ENCODE measurements around the gene STMN1. TPM values are rescaled to one million over a fixed set of nuclear protein-coding genes. Genes with fewer than 3 reads are reported as not detected.
A peak's percentile ranks its signal among the peaks of the same experiment; 100 is the strongest.

STMN1 gene
- total RNA-seq, 2 donors from 2014 or later: 79.1 to 149 TPM

GRCh38 chr1:25896266-25896665 is 10.0 kb downstream of the STMN1 start:
- no peak overlapping the region for H3K4me3 ChIP-seq
- intact Hi-C loops (cut with DNase I): no loop called here
- H3K27ac ChIP-seq: no peak overlapping the region
- no peak for TF ChIP-seq CTCF (IDR thresholded peaks at IDR 0.05)
- no peaks in the 10 kb centered on the region for H3K36me3 ChIP-seq
- H3K9ac ChIP-seq (ENCODE audit: low read depth in 2 of 2, low read length in 2 of 2): no peak overlapping the region
- no peak for DNase-seq
- no peaks in the 10 kb centered on the region for H3K9me3 ChIP-seq
- no peaks in the 10 kb centered on the region for H3K4me1 ChIP-seq
- H3K27me3 ChIP-seq: no peaks in the 10 kb centered on the region

GRCh38 chr1:25895365-25895990 is 10.7 kb downstream of the STMN1 start:
- Histone ChIP-seq H3K4me1 (no peaks in the 10 kb centered on the region), H3K9me3 (no peaks in the 10 kb centered on the region), H3K4me3 (no peak overlapping the region), H3K36me3 (no peaks in the 10 kb centered on the region), H3K27ac (no peak overlapping the region), H3K27me3 (no peaks in the 10 kb centered on the region), H3K9ac (ENCODE audit: low read depth in 2 of 2, low read length in 2 of 2) (no peak overlapping the region)
- peak; percentile 97 for TF ChIP-seq CTCF (IDR thresholded peaks at IDR 0.05)
- DNase-seq: peak; percentile 90
- intact Hi-C loops (cut with DNase I): loop anchor here (1.0 kb wide), 1 partner anchor 104 kb away; no protein-coding TSS in a partner anchor

GRCh38 chr1:25893116-25893515 is 13.1 kb downstream of the STMN1 start:
- no peak for DNase-seq
- no peaks in the 10 kb centered on the region for H3K27me3 ChIP-seq
- peak overlapping the region; percentile 14 for H3K27ac ChIP-seq
- no peak overlapping the region for H3K4me3 ChIP-seq
- H3K9ac ChIP-seq (ENCODE audit: low read depth in 2 of 2, low read length in 2 of 2): no peak overlapping the region
- H3K36me3 ChIP-seq: no peaks in the 10 kb centered on the region
- H3K4me1 ChIP-seq: peaks cover 5% of the 10 kb centered on the region
- H3K9me3 ChIP-seq: no peaks in the 10 kb centered on the region
- intact Hi-C loops (cut with DNase I): no loop called here
- TF ChIP-seq CTCF (IDR thresholded peaks at IDR 0.05): no peak

- no peaks in the 10 kb centered on the region for H3K9me3 ChIP-seq
- intact Hi-C loops (cut with DNase I): no loop called here
- no peak overlapping the region for H3K4me3 ChIP-seq
- H3K9ac ChIP-seq (ENCODE audit: low read depth in 2 of 2, low read length in 2 of 2): no peak overlapping the region
- no peaks in the 10 kb centered on the region for H3K27me3 ChIP-seq
- no peak for DNase-seq
- H3K4me1 ChIP-seq: peaks cover 5% of the 10 kb centered on the region
- TF ChIP-seq CTCF (IDR thresholded peaks at IDR 0.05): no peak
- no peaks in the 10 kb centered on the region for H3K36me3 ChIP-seq
- peak overlapping the region; percentile 33 for H3K27ac ChIP-seq
Measured at GRCh38 chr1:25891606-25892005, 14.6 kb downstream of the STMN1 start.

GRCh38 chr1:25890239-25891034 is 15.8 kb downstream of the STMN1 start:
- no peak for TF ChIP-seq CTCF (IDR thresholded peaks at IDR 0.05)
- H3K4me3 ChIP-seq: no peak overlapping the region
- peak overlapping the region in 1 of 2 donors; percentile 38 for H3K9ac ChIP-seq (ENCODE audit: low read depth in 2 of 2, low read length in 2 of 2)
- peaks cover 5% of the 10 kb centered on the region for H3K4me1 ChIP-seq
- peak; percentile 72 for DNase-seq
- no peaks in the 10 kb centered on the region for H3K27me3 ChIP-seq
- no peaks in the 10 kb centered on the region for H3K9me3 ChIP-seq
- intact Hi-C loops (cut with DNase I): no loop called here
- peak overlapping the region; percentile 69 for H3K27ac ChIP-seq
- no peaks in the 10 kb centered on the region for H3K36me3 ChIP-seq
